CD4-positive, alpha-beta T cell treated with Interleukin-15 for 1 hour (primary cell): ENCODE measurements around the gene ZC3HAV1L.
A peak's percentile ranks its signal among the peaks of the same experiment; 100 is the strongest.
"Not testable (repeated sequence)": the region's sequence is repeated elsewhere in the genome, so short reads cannot be mapped to it uniquely, and the experiment has no call there.

ENCODE experiments used
- DNase-seq: peaks from one replicate; pipeline ENCODE4 v3.0.0-alpha.2; 2020

ZC3HAV1L gene

GRCh38 chr7:139051655-139052054, 15.8 kb upstream of the ZC3HAV1L start:
- no peak for DNase-seq

GRCh38 chr7:139049936-139050335, 14.1 kb upstream of the ZC3HAV1L start:
- DNase-seq, result no peak

- DNase-seq, result no peak
Observed at GRCh38 chr7:139049111-139049510, 13.3 kb upstream of the ZC3HAV1L start.

- DNase-seq, result no peak
Observed at GRCh38 chr7:139047970-139048369, 12.1 kb upstream of the ZC3HAV1L start.

- DNase-seq, result no peak
Observed at GRCh38 chr7:139046143-139046542, 10.3 kb upstream of the ZC3HAV1L start.

- DNase-seq, result no peak
Observed at GRCh38 chr7:139044813-139045794, 9.3 kb upstream of the ZC3HAV1L start.

GRCh38 chr7:139043823-139044812, 8.3 kb upstream of the ZC3HAV1L start:
- peak; percentile 60 for DNase-seq

- no peak for DNase-seq
Observed at GRCh38 chr7:139041378-139042085, 5.7 kb upstream of the ZC3HAV1L start.

GRCh38 chr7:139038691-139039090, 2.8 kb upstream of the ZC3HAV1L start:
- DNase-seq, result no peak

GRCh38 chr7:139036901-139037300, 1.1 kb upstream of the ZC3HAV1L start:
- no peak for DNase-seq

GRCh38 chr7:139034855-139035585, 822 bp downstream of the ZC3HAV1L start:
- no peak for DNase-seq

GRCh38 chr7:139034336-139034735, 1.5 kb downstream of the ZC3HAV1L start:
- no peak for DNase-seq

GRCh38 chr7:139033346-139034114, 2.3 kb downstream of the ZC3HAV1L start:
- DNase-seq, result no peak

- no peak for DNase-seq
Observed at GRCh38 chr7:139032473-139032872, 3.4 kb downstream of the ZC3HAV1L start.

GRCh38 chr7:139029353-139029752, 6.5 kb downstream of the ZC3HAV1L start:
- DNase-seq, result no peak

GRCh38 chr7:139026551-139026950, 9.3 kb downstream of the ZC3HAV1L start:
- no peak for DNase-seq

GRCh38 chr7:139025861-139026260, 10.0 kb downstream of the ZC3HAV1L start:
- not testable (repeated sequence) for DNase-seq

GRCh38 chr7:139023076-139023475, 12.8 kb downstream of the ZC3HAV1L start:
- no peak for DNase-seq

- DNase-seq, result no peak
Observed at GRCh38 chr7:139022286-139022685, 13.6 kb downstream of the ZC3HAV1L start.

- no peak for DNase-seq
Observed at GRCh38 chr7:139018910-139019309, 16.9 kb downstream of the ZC3HAV1L start.

GRCh38 chr7:139016931-139017511, 18.8 kb downstream of the ZC3HAV1L start:
- DNase-seq, result peak; percentile 65
